GM18909 (cell line): Measurements from ENCODE around the gene CD83.
A peak's percentile ranks its signal among the peaks of the same experiment; 100 is the strongest.

Experiments
- ATAC-seq: cut with Tn5 transposase; IDR thresholded peaks from one replicate; pipeline ENCODE4 v1.9.1; 2021; ENCODE audit warnings: mild to moderate bottlenecking; ENCODE audit not compliant: unreplicated experiment, poor library complexity

CD83 gene

GRCh38 chr6:14121936-14122344 lies 4.4 kb downstream of the CD83 start:
- ATAC-seq, result peak; percentile 71

- ATAC-seq, result no peak
Measured at GRCh38 chr6:14123386-14124111, 6.0 kb downstream of the CD83 start.

DNA sequence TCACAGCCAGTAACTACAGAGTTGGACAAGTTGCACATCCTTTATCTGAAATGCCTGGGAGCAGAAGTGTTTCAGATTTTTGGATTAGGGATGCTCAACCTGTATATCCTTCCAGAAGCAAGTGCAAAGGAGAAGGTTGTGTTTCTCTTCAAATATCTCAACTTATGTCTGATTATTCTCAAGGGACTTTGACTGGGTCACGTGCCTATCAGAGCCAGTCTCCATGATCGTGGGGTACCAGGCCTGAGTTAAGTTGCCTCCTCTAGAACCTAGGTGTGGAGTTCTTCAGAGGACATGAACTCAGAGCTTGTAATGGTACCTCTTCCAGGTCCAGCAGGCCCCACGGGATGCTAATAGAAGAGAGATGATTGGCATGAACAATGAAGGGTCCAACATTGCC lies 7.8 kb downstream of the CD83 start:
- ATAC-seq, result no peak

DNA sequence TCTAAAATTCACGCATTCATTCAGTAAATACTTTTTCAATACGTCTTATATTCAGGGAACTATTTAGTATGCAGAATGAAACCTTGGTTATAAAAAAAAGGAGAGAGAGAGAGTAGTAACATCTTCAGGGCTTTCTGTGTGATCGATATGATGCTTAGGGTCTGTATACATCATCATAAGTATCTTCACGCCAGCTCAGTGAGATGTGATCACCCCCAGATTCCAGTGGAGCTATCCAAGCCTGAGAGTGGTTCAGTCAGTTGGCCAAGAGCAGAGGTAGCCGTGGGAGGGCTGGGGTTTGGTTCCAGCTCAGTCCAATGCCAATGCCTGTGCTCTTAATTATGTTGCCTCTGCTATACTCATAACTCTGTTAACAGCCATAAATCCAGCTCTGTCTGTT lies 8.6 kb downstream of the CD83 start:
- no peak for ATAC-seq

GRCh38 chr6:14127611-14128010 lies 10.0 kb downstream of the CD83 start:
- ATAC-seq, result no peak

DNA sequence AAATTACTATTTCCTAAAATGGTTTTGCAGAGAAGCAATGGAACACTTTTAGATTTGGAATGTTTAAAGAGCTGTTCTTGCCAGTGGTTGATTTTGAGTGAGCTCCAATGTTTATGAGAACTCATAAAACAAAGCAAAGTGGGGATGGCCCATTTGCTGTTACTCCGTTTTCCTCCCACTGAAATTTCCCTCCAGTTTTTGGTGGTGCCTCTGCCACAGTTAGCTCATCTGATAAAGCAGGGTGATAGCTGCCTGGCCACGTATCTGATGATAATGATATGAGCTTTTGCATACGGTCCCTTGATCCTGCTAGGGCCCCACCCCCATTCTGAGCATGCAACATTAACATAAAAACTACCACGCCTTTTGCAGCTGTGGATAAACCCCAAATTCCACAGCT lies 10.4 kb downstream of the CD83 start:
- no peak for ATAC-seq

- no peak for ATAC-seq
Measured at GRCh38 chr6:14128746-14129145, 11.2 kb downstream of the CD83 start.

DNA sequence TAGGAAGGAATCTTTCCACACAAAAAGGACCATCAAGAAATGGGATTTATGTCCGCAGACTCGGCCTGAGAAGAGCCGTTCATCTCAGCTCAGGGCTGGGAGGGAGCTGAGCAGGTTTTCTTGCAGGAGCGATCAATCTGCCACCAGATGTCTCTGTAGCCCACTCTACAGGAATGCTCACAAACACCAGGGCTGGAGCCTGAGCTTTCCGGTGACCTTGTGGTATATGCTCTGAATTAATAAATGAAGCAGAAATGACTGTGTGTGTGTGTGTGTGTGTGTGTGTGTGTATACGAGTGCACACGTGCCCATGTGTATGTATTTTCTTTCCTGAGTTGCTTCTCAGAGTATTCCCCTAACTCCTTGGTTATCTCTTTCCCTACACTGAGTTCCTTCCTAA lies 12.0 kb downstream of the CD83 start:
- peak; percentile 61 for ATAC-seq

DNA sequence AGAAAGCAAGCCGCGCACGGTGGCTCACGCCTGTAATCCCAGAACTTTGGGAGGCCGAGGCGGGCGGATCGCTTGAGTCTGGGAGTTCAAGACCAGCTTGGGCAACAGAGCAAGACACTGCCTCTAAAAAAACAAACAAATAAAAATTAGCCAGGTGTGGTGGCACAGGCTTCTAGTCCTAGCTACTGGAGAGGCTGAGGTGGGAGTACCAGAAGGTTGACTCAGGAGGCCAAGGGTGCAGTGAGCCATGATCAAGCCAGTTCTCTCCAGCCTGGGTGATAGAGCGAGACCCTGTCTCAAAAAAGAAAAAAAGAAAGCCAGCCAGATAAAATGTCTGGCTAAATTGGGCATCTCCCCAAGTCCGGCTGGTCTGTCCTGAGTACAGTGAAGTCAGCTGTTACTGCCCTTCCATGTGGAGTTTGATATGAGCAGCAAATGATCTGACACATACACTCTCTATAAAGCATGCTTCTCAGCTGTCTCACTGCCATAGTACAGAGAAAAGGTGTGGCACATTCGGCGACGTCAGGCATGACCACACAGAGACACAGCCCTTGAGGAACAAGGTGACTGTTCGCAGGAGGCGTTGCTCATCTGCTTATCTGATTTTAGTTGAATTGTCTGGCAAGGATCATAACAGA lies 13.0 kb downstream of the CD83 start:
- no peak for ATAC-seq

- no peak for ATAC-seq
Measured at GRCh38 chr6:14131579-14131978, 14.0 kb downstream of the CD83 start.

DNA sequence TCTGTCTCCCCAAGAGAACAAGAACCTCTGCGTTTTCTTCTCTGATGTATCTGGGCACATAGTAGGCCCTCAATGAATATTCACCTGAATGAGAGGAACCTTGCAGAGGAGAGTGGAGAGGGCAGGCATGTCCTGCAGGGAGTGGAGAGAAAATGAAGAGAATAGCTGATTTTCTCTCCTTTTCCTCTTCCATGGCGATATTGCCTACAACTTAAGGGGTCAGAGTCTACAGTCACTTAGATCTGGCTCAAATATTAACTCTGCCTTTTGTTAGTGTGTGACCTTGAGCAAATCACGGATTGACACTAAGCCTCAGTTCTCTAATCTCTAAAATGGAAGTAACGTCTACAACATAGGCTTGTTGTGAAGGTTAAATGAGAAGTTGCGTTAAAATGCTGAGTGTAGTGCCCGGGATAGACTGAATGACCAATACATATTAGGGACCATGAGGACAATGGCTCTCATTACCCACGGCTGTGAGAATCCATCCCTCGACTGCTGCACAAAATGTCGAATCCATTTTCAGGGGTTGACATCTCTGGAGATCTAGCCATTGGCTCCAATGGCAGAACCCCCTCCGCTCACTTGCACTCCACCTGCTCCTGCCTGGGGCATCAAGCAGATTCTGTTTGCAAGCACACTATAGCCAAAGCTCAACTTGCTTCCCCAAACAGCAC lies 14.8 kb downstream of the CD83 start:
- ATAC-seq, result no peak

DNA sequence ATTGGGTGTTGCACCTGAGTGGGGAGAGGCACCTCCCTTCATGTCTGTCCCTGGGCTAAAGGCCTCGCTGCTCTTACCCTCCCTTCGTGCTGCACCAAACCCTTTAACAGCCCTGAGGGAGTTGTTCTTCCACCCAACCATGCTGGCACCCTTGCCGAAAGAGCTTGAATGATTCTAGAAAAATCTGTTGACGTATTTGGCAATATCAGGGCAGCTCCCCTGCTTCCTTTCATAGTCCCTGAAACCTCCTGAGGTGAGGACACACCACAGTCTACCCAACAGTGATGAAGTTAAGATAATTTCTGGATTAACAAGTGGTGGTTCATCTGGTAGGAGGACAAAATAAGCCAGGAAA lies 15.3 kb downstream of the CD83 start:
- ATAC-seq, result no peak

DNA sequence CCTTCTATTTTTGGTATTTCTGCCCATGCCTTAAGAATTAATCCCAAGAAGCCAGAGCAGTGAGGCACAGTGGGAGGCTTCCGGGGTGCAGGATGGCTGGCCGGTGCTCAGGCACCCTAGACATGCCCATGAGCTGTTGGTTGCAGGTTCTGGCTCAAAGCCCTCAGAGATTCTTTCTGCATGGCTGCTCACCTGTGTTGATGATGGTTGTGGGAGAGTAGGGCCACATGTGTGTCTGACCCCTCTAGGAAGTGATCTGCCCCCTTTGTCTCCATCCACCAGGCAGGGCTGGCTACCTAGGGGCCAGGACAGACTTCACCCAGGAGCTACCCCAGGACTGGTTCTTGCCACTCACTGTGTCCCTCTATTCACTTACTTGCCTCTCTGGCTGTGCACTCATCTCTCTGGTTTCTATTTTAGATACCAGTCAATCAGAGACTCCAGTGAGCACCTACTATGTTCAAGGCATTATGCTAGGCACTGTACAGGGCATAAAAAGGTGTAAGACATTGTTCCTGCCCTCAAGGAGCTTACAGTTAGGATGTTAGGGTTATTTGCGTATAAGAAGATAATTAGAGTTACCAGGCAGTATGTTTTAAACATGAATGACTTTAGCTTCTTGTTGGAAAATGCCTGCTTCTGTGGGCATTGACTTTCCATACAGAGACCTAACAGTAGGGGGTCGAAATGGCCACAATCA lies 16.8 kb downstream of the CD83 start:
- ATAC-seq, result no peak

GRCh38 chr6:14135893-14136539 lies 18.4 kb downstream of the CD83 start:
- ATAC-seq, result no peak

GRCh38 chr6:14138701-14139215 lies 21.2 kb downstream of the CD83 start:
- ATAC-seq, result no peak

DNA sequence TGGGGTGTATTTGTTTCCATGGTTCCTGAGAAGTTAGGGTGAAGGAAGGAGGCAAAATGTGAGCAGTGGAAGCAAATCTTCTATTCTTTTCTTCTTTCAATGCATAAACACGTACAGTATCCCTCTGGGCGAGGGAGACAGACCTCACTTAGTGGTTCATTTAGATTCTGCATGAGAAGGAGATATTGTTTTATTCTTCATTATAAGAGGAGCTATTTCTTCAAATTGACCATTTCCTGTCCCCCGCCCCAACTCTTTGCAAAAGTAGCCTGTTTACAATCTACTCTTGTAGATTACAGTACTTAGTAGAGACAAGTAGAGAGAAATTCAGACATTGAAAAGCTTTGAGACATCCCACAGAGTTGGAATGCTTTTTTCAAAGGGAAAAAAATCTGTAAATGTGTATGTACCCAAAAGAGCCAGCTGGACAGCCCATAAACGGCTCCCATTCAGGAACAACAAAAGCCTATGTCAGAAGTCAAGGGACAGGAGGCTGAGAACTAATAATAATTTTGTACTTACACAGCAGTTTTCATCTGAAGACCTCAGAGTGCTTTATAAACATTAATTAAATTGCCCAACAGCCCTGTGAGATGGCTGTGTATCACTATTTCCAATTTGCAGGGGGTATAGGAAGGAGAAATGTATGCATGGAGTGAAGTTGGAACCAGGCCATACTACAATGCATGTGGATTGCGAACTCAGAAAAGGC lies 23.9 kb downstream of the CD83 start:
- ATAC-seq, result no peak

DNA sequence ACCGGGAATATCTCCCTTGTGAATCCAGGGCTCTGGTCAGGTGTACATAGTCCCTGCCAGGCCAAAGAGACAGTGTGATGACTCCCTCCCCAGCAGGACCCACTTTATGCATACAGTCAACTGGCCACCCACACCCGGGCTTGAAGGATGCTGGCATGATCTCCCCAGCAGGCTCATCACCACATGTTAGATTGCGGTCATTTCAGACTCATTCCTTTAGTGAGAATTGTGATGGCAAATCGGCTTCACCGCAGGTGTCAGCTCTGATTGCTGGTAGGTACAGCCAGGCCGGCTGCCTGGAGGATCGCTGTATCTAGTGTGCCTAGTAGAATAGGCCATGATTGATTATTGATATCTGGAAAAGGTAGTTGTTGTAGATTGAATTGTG lies 24.5 kb downstream of the CD83 start:
- ATAC-seq, result no peak

GRCh38 chr6:14142511-14143223 lies 25.1 kb downstream of the CD83 start:
- ATAC-seq, result no peak

- no peak for ATAC-seq
Measured at GRCh38 chr6:14143305-14143704, 25.7 kb downstream of the CD83 start.
